NCI-H1092 treated with DMSO at 0.1 percent for 48 hours (cell line): ENCODE data around the gene RBMX.

Experiments used
- DNase-seq: peaks from one replicate; lab custom pipeline; 2025; lab: John Stamatoyannopoulos, UW

RBMX gene

DNA sequence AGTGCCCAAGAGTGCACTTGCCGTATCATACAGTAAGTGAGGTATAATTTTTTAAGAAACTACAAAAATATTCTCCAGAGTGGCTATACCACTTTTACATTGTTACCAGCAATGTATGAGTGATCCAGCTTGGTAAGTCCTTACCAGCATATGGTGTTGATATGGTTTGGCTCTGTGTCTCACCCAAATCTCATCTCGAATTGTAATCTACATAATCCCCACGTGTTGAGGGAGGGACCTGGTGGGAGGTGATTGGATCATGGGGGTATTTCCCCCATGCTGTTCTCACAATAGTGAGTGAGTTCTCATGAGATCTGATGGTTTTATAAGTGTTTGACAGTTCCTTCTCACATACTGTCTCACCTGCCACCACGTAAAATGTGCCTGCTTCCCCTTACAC is 44.8 kb downstream of the RBMX start:
- no peak for DNase-seq

DNA sequence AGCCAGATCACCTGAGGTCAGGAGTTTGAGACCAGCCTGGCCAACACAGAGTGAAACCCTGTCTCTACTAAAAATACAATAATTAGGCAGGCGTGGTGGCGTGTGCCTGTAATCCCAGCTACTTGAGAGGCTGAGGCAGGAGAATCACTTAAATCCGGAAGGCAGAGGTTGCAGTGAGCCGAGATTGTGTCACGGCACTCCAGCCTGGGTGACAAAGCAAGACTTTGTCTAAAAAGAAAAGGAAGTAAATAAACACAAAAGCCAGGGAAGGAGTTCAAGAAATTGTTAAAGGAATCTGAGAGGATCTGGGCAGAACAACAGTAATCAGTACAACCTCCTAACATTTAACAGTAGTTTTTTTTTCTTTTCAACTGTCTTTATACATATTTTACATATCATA is 51.1 kb downstream of the RBMX start:
- no peak for DNase-seq

DNA sequence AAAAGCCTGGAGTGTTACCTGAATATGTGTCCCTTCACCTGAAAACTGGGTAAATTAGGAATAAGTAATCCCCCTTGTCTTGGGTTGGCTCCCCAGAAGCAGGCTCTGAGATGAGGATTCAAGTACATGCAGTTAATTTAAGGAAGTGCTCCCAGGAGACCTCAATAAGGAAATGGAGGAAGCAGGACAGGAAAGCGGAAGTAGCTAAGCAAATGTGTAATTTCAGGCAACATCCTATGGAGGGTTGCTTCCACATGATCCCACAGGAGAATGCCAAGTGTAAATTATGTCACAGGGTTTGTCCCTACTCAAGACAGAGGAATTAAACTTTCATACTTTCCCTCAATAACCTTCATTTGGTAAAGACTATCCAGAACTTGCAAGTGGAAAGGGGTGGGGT is 51.7 kb downstream of the RBMX start:
- DNase-seq, result no peak

DNA sequence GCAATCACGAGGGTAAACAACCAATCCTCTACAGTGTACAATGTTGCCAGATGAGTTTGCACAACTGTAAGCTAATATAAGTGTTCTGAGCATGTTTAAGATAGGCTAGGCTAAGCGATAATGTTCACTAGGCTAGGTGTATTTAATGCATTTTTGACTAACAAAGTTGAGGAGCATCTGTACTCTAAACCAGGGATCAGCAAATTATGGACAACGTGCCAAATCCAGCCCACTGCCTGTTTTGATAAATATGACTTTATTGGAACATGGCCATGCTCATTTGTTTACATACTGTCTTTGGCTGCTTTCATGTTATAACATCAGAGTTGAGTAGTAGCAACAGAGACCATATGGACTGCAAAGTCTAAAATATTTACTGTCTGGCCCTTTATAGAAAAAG is 53.5 kb downstream of the RBMX start:
- peak; percentile 94 for DNase-seq

DNA sequence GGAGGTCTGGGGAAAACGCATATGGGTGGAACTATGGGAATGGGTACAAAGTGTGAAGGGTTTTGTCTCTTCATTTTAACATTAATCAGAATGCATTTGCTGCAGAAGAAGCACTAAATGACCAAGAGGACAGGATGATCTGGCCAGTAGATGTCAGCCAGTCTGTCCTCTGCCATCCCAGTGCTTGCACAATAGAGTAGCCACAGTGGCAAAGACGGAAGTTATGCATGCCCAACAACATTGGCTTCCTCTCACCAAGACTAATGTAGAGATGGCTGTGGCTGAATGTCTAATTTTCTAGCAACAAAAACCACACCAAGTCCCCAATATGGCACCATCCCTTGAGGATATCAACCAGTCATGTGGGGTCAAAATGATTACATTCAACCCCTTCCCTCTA is 54.8 kb downstream of the RBMX start:
- no peak for DNase-seq
